ENCODE measurements around the gene TPSG1.
"Not testable (repeated sequence)": the region's sequence is repeated elsewhere in the genome, so short reads cannot be mapped to it uniquely, and the experiment has no call there.

The TPSG1 gene

DNA sequence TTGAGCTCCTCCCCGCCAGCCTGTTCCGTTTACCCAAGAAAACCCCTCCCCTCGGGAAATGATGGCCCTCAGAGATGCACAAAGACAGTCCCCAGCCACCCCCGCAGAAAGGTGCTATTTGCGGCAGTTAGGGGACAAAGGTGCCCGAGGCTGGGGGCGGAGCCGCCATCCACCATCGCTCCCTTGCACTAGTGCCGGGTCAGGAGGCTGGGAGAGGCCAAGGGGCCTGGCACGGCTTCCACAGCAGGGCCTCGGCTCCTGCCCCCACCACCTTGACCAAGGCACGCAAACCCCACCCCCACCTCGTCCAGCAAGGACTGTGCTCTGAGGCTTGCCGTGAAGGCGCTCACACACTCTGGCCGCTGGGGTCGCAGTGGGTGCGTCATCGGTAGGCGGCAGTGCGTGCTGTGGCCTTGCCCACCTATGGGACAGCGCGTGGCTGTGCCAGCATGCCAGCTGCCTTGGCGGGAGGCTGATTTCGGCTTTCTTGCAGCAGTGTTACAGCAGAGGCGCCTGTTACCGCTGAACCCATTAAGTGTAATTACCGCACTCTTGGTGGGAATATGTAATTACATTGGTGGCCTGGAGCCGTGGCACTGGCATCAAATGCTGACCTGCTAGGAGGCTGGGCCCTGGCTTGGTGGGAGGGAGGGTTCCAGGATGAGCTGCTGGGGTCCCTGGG is 31.8 kb downstream of the TPSG1 start:
- no peak for DNase-seq

DNA sequence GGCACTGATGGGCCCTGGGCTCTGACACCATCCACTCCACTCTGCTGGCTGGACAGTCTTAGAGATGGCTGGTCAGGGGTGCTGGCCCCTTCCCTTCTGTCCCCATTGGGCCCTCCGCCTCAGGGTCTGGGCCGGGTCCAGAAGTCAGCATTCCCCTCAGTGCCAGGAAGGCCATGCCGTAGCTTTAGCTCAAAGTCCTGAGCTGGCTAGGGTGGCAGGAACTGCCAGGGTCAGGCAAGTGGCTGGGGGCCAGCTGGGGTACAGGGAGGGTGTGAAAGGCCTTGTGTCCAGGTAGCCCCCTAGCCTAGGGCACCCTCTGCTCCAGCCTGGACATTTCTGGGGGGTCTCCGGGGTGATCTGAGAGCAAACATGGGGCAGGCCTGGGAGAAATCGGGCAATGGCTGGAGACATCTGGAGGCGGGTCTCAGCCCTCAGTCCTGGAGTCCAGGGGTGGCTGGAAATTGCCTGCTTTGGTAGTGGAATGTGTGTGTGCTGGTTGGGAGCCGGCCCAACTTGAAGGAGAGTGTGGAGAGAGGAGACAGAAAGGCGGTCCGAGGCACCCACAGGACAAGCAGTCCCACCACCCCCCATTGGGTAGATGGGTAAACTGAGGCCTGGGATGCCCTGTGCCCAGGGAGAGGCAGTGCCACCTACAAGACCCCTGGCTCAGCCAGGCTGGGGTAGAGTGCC is 32.5 kb downstream of the TPSG1 start:
- no peak for DNase-seq

DNA sequence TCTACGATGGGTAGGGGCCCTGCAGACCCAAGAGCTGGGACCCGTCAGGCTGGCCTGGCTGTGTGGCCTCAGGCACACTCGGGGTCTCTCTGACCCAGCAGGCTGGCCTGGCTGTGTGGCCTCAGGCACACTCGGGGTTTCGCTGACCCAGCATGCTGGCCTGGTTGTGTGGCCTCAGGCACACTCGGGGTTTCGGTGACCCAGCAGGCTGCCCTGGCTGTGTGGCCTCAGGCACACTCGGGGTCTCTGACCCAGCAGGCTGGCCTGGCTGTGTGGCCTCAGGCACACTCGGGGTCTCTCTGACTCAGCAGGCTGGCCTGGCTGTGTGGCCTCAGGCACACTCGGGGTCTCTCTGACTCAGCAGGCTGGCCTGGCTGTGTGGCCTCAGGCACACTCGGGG is 34.3 kb downstream of the TPSG1 start:
- DNase-seq: not testable (repeated sequence)

DNA sequence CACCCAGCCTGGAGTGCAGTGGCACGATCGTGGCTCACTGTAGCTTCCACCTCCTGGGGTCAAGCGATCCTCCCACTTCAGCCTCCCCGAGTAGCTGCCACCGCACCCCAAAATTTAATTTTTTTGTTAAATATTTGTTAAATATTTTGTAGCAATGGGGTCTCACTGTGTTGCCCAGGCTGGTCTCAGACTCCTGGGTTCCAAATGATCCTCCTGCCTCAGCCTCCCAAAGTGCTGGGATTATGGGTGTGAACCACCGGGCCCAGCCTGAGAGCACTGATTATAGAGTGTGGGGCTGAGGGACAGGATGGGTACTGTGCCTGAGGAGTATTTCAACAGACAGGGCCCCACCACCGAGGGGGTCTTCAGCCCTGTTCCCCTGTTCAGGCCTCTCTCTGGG is 35.6 kb downstream of the TPSG1 start:
- DNase-seq: no peak

DNA sequence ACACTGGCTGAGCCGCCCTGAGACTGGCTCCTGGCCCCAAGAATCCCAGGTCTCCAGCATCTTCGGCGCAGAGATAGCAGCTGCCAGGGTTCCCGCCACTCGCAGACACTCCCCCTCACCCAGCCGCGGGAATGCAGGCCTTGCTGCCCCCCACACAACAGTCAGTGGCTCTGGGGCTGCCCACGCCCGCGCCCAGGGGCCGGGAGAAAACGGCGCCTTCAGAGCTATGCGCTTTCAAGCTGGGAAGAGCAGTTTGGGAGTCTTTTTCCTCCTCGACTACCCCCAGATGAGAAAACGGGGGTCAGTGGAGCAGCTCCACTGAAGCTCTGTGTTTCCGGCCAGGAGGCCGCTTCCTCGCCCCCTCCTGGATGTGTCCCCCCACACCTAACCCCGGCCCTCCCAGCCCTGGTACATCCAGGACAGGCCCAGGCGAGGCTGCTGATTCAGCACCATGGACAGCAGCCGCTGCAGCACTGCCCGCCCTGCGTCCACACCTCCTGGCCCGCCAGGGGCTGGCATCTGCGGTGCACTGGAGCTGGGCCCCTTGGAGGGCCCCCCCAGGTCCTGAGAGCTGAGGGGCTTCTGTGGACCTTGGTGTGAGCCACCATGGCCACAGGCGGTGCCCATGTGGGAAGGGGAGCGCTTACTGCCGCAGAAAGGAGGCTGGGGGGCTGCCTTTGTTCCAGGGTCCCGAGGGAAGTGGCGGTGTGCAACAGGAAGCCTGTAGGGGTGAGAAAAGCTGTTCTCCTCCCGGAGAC is 36.5 kb downstream of the TPSG1 start:
- peak in 1 of 2 donors; percentile 15 for DNase-seq

DNA sequence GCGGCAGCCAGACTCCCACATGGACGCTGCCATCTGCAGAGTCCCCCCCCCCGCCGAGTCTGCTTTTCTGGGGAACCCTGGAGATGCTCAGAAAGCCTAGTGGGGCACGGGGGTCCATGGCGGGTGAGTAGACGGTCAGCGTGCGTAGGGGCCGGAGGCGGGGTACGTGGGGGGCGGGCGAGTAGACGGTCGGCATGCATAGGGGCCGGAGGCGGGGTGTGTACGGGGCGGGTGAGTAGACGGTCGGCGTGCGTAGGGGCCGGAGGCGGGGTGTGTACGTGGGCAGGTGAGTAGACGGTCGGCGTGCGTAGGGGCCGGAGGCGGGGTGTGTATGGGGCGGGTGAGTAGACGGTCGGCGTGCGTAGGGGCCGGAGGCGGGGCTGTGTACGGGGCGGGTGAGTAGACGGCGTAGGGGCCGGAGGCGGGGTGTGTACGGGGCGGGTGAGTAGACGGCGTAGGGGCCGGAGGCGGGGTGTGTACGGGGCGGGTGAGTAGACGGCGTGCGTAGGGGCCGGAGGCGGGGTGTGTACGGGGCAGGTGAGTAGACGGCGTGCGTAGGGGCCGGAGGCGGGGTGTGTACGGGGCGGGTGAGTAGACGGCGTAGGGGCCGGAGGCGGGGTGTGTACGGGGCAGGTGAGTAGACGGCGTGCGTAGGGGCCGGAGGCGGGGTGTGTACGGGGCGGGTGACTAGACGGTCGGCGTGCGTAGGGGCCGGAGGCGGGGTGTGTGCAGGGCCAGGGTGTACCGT is 39.4 kb downstream of the TPSG1 start:
- DNase-seq: not testable (repeated sequence)

DNA sequence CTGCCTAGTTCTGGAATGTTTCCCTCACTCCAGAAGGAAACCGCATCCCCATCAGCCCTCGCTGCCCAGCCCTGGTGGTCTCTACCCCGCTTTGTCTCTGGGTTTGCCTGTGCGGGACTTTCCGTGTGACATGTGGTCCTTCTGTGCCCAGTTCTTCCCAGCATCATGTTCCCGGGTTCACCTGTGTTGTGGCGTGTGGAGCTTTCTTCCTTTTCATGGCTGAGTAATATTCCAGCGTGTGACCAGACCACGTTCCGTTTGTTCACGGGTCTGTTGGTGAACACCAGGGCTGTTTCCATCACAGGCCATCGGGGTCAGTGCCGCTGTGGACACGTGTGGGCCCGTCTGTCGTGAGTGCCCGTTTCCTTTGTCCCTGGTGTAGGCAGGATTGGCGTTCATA is 40.1 kb downstream of the TPSG1 start:
- no peak for DNase-seq

DNA sequence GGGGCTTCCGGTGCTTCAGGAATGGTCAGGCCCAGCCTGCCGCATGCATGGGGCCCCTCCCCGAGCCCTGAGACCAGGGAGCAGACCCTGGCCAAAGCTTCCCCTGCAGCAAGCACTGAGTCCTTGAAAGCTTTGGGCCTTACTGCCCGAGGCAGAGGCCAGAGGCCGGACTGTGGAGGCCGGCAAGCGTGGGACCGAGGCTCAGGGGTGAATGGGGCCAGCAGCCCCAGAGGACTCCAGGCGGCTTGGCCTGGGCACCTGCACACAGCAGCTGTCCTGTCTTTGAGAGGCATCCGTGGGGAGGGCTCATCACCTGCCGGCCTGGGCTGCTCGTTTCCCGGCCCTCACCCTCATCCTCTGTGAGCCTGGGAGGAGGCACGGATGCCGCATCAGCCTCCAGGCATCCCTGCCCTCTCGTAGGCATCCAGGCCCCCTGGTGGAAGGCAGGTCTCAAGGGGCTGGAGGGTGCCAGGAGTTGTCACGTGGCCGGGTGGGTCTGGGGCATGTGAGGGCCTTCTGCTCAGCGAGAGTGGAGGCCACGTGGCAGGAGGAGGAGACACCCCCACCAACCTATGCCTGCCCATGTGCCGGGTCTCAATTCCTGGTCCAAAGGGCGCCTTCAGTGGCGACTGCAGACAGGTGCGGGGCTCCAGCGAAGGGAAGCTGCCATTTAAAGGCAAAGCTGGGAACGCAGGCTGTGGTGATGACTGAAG is 40.8 kb downstream of the TPSG1 start:
- no peak for DNase-seq

DNA sequence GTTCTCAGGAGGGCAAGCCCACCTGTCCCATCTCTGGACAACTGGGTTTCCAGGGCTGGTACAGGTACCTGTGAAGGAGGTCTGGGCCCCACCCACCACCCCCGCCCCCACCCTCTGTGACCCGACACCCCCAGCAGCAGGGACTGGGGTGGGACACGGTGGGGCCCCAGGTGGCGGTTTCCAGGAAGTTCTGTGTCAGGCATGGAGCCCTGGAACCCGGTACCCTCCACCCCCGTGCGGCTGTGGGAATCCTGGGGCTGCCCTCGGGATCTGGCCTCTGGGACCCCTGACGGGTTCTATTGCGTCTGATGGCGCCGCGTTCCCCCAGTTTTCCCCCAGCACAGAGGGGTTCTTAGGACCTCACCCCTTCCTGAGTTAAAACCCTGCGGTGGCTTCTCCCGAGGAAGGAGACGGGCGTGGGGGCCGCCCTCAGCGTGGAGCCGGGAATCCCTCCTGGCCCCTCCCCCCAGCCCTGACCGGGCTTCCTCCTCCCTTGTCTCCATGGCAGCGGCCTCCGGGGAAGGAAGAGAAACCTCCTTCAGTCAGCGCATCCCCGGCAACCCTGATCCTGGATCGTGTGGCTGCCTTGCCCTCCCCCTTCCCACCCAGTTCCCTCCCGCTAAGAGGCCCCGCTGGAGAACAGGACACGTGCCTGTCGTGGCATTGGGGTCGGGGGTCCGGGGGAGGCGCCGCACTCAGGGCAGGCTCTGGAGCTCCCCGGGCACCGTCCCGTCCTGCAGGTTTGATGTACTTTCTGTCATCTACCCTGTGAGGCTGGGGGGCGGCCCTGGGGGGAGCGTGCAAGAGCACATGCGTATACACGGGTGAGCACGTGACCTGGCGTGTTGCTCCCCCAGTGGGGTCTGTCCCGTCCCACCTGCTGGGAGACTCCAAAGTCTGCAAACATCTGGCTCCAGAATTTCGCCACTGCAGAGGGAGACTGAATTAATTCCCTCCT is 41.8 kb downstream of the TPSG1 start:
- no peak for DNase-seq

DNA sequence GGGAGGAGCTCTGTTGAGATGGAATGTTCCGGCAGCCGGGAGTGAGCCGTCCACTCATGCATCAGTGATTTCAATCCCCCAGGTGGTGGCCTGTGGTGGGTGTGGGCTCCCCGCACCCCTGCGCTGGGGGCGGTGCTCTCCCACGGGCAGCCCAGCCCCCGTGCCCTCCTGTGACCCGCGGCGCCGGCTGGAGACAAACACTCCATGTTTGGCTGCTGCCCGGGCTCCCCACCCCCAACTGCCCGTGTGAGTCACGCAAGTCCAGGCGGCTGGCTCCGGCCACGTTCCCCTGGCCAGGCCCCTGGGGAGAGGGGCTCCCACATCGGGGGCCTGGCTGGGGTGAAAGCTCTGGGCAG is 42.8 kb downstream of the TPSG1 start:
- no peak for DNase-seq

DNA sequence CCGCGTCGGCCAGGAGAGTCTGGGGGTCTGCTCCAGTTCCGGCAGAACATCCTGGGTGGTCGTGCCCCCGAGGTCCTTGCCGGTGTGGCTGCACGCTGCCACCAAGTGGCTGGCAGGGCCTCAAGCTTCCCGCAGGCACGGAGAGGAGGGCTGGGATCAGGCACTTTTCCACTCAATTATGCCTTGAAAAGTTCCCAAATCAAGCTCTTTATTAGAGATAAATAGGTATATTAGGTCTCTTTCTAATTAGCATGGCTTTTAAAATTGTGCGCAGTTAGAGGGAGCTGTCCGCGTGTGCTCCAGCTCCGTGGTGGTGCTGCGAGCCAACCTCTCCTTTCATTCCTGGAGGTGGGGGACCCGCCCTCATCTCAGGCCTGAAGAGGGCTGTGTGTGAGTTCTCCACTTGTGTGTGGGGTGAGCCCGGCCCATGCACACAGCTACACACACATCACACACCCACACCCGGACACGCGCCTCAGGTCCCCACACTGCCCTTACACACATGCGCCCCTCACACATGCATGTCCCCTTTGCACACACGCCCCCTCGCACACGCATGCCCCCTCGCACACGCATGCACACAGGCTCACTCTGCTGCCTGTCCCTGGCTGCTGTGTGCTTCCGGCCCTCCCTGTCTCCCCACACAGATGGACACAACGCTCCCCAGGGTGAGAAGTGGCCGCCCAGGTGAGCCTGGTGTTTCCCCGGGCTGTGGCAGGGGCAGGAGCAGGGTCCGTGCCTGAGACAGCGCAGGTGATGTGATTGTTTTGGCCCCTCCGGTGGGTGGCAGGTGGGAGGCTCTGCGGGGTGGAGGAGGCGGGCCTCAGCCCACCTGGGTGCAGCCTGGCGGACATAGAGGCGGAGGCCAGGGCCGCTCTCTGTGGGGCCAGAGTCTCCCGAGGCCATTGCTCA is 43.4 kb downstream of the TPSG1 start:
- no peak for DNase-seq

DNA sequence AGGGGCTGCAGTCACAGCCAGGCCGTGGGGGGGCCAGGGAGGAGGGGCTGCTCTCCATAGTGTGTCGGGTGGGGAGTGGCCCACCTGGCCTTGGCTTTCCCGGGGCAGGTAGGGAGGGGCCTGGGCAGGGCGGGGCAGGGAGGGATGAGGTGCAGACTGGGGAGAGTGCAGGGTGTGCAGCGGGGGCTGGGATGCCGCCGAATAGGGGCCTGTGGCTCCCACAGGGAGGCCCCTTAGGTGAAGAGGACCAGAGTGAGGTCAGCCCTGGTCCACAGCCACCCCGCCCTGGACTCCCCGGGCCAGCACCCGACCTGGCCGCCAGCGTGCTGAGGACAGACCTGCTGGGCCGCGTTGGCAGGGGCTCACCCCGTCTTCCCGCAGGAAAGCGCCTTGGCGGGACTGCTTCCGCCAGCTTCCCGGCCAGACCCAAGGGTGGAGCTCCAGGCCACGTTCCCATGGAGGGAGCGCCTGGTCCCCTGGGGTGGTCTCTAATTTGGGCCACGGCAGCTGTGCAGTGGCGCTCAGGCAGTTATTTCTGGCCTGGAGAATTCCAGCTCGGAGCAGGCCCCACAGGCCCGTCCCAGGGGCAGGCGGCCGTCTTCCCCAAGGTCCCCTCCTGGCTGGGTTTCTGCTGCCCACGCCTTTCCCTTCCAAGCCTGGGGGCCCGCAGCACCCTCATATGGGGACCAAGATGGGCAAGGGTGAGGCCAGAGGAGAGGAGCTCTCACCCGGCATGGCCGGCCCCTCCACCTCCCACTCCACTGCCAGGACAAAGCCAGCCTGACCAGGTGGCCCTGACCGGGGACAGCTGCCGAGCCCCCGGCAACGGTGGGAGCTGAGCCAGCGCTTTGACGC is 44.3 kb downstream of the TPSG1 start:
- no peak for DNase-seq

DNA sequence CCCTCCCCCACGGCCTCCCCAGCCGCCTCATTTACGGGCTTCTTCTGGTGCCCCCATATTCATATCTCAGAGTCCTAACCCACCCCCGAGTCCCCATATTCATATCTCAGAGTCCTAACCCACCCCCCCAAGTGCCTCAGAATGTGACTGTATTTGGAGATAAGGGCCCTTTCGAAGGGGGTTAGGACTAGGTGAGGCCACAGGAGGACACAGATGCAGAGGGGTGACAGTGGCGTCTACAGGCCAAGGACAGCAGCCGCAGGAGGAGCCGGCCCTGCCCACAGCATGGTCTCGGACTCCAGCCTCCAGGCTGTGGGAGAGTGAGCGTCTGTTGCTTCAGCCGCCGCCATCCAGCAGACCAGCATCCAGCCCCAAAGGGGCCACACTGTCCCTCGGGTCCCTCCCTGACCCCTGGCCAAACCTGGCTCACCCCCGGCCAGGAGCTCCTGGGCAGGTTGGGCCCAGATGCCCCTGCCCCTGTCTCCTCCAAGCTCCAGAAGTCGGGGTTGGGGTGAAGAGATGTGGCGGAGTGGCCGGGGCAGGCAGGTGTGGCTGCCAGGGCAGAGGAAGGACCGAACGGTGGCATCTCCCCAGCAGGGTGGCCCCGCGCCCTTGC is 46.7 kb downstream of the TPSG1 start:
- DNase-seq: no peak

DNA sequence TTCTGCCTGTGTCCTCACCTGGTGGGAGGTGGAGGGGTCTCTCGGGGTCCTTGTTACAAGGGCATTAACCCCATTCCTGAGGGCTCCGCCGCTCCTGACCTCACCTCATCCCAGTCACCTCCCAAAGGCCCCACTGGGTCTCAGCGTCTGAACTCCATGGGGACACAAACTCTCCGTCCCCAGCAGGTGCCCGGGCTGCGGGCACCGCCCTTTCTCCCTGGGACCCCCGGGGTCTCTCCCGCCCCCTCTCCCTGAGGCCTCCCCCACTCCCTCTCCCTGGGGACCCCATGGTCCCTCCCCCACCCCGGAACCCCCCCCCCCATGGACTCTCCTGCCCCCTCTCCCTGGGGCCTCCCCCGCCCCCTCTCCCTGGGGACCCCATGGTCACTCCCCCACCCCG is 47.3 kb downstream of the TPSG1 start:
- DNase-seq: no peak

DNA sequence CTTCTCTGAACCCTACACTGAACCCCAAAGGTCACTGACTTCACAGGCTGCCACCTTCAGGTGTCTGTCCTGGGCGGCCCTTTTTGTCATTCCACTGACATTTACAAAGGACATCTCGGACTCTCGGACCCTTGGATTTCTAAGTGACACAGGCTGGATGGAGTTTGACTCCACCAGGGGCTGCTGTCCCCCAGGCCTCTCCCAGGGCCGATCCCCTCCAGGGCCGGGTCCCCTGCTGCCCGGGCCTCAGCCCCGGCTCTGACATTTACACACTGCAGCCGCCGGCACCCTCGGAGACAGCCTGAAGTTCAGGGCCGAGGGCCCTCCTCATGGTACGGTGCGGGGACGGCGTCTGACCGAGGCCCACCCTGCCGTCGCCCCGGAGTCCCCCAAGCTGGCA is 48.0 kb downstream of the TPSG1 start:
- no peak for DNase-seq

DNA sequence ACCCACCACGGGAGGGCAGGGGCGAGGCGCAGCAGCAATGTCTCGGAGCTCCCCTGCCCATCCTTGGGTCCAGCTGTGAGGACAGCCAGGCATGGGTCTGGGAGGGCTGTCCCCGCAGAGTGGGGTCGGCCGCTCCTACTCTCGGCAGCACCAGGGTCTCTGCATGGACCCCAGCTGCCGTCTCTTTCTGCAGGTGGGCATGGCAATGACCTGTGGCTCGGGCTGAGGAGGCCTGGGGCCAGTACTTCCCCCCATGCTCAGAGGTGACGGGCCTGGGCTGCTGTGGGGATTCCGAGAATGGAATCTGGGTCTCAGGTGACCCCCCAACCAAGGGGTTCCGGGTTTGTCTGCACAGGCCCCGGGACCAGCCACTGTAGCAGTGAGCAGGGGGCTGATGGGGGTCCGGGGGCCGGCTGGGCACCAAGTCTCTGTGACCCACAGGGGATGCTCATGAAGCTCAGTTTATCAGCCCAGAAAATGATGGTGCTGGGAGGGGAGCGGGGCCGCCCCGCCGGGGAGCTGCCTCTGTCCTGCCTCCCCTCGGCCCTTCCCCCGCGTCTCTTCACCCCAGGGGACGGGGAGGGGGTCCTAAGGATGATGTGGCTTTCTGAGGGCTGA is 48.7 kb downstream of the TPSG1 start:
- no peak for DNase-seq

DNA sequence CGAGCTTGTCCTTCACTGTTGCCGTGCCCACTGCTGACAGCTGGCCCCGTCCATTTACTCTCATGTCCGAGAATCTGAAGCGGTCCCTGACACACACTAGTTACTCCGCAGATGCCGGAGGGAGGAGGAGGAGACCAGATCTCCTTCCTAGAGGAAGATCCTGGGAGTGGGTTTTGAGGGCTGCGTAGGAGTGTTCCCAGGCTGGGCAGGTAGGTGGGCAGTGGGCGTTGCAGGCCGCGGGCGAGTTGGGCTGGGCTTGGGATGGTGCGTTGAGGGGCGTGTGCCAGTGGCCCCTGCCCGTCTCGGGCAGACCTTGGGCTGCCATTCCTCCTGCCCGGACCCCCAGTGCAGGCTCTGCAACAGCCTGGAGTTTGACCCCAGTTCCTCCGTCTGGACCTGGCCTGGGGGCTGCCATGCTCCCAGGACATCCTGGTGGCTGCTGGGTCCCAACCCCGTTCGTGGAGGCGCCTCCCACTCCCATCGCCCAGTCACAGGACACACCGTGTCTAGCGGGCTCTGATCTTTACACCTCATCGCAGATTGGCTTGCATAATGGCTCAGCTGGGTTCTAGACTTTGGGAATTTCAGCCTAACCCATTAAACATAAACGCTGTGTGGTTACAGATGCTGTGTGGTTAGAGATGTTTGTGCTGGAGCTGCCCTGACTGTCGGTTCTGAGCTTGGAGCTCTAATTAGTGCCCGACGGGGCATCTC is 49.3 kb downstream of the TPSG1 start:
- no peak for DNase-seq

All from inflammatory macrophage treated with lipopolysaccharide for 1 hour (primary cell).